HG03469 (cell line): ENCODE results near the gene SFSWAP.
"Not testable (repeated sequence)": the region's sequence is repeated elsewhere in the genome, so short reads cannot be mapped to it uniquely, and the experiment has no call there.

Experiments used
- ATAC-seq: cut with Tn5 transposase; IDR thresholded peaks from one replicate; pipeline ENCODE4 v1.9.1; 2021; ENCODE audit warnings: mild to moderate bottlenecking, moderate library complexity, moderate number of reproducible peaks; ENCODE audit not compliant: unreplicated experiment

The SFSWAP gene

GRCh38 chr12:131801254-131801866, 90.5 kb downstream of the SFSWAP start:
- no peak for ATAC-seq

GRCh38 chr12:131803961-131804521, 93.2 kb downstream of the SFSWAP start:
- ATAC-seq, result no peak

- ATAC-seq, result no peak
Measured at GRCh38 chr12:131805421-131805820, 94.5 kb downstream of the SFSWAP start.

- no peak for ATAC-seq
Measured at GRCh38 chr12:131806674-131807073, 95.8 kb downstream of the SFSWAP start.

- no peak for ATAC-seq
Measured at GRCh38 chr12:131808744-131809371, 98.0 kb downstream of the SFSWAP start.

- ATAC-seq, result not testable (repeated sequence)
Measured at GRCh38 chr12:131809476-131810254, 98.8 kb downstream of the SFSWAP start.

- no peak for ATAC-seq
Measured at GRCh38 chr12:131810726-131811125, 99.8 kb downstream of the SFSWAP start.

GRCh38 chr12:131815131-131815530, 104.2 kb downstream of the SFSWAP start:
- no peak for ATAC-seq

- no peak for ATAC-seq
Measured at GRCh38 chr12:131816495-131816894, 105.6 kb downstream of the SFSWAP start.

- no peak for ATAC-seq
Measured at GRCh38 chr12:131817241-131817640, 106.4 kb downstream of the SFSWAP start.

GRCh38 chr12:131818821-131819585, 108.1 kb downstream of the SFSWAP start:
- ATAC-seq, result no peak

GRCh38 chr12:131824450-131824849, 113.6 kb downstream of the SFSWAP start:
- no peak for ATAC-seq

GRCh38 chr12:131825146-131825892, 114.4 kb downstream of the SFSWAP start:
- ATAC-seq, result no peak

GRCh38 chr12:131826097-131826928, 115.4 kb downstream of the SFSWAP start:
- ATAC-seq, result no peak

- no peak for ATAC-seq
Measured at GRCh38 chr12:131827961-131828534, 117.2 kb downstream of the SFSWAP start, which contains the start of gene MMP17. TSS of gene MMP17 (plus strand) at chr12:131828393. CDS start at chr12:131828495, 102 bp downstream.

- ATAC-seq, result no peak
Measured at GRCh38 chr12:131828671-131829355, 117.9 kb downstream of the SFSWAP start.

GRCh38 chr12:131829356-131829747, 118.5 kb downstream of the SFSWAP start:
- no peak for ATAC-seq

- ATAC-seq, result no peak
Measured at GRCh38 chr12:131829791-131830334, 119.0 kb downstream of the SFSWAP start.
